NCI-H1694 (cell line): ENCODE data around the gene NEMF.
"Not testable (repeated sequence)": the region's sequence is repeated elsewhere in the genome, so short reads cannot be mapped to it uniquely, and the experiment has no call there.

ENCODE experiments used
- DNase-seq: peaks from one replicate; lab custom pipeline; 2025; lab: John Stamatoyannopoulos, UW

NEMF gene

GRCh38 chr14:49816118-49816517, 36.5 kb downstream of the NEMF start:
- not testable (repeated sequence) for DNase-seq

GRCh38 chr14:49808780-49809179, 43.8 kb downstream of the NEMF start:
- DNase-seq: no peak

GRCh38 chr14:49796025-49796424, 56.6 kb downstream of the NEMF start:
- DNase-seq: no peak

GRCh38 chr14:49792618-49793017, 60.0 kb downstream of the NEMF start:
- DNase-seq: no peak

GRCh38 chr14:49786315-49786714, 66.3 kb downstream of the NEMF start:
- no peak for DNase-seq

- DNase-seq: no peak
These were observed 69.1 kb downstream of the NEMF start for GRCh38 chr14:49783394-49784014.

- not testable (repeated sequence) for DNase-seq
These were observed 71.5 kb downstream of the NEMF start for GRCh38 chr14:49781040-49781439.

- no peak for DNase-seq
These were observed 74.2 kb downstream of the NEMF start for GRCh38 chr14:49778421-49778820.

- no peak for DNase-seq
These were observed 78.5 kb downstream of the NEMF start for GRCh38 chr14:49774106-49774505.

- not testable (repeated sequence) for DNase-seq
These were observed 80.9 kb downstream of the NEMF start for GRCh38 chr14:49771691-49772090.

GRCh38 chr14:49770212-49770817, 82.3 kb downstream of the NEMF start:
- no peak for DNase-seq

- DNase-seq: no peak
These were observed 82.9 kb downstream of the NEMF start for GRCh38 chr14:49769581-49770211.

- DNase-seq: no peak
These were observed 83.4 kb downstream of the NEMF start for GRCh38 chr14:49769171-49769570.

- DNase-seq: peak; percentile 19
These were observed 84.1 kb downstream of the NEMF start for GRCh38 chr14:49768301-49769121.

GRCh38 chr14:49767571-49768300, 84.9 kb downstream of the NEMF start, which contains the start of gene KLHDC2:
Gene KLHDC2 (plus strand): TSS chr14:49768153. CDS start chr14:49768469, 316 bp downstream.
- DNase-seq: peak; percentile 63

- no peak for DNase-seq
These were observed 85.4 kb downstream of the NEMF start for GRCh38 chr14:49767270-49767570.

- no peak for DNase-seq
These were observed 85.7 kb downstream of the NEMF start for GRCh38 chr14:49766839-49767238.

GRCh38 chr14:49761839-49762551, 90.6 kb downstream of the NEMF start:
- no peak for DNase-seq

- DNase-seq: no peak
These were observed 97.2 kb downstream of the NEMF start for GRCh38 chr14:49755378-49755777.

GRCh38 chr14:49754570-49755097, 98.0 kb downstream of the NEMF start:
- no peak for DNase-seq

GRCh38 chr14:49746476-49746875, 106.1 kb downstream of the NEMF start:
- DNase-seq: not testable (repeated sequence)
